HG03135 (cell line): ENCODE data around the gene ARHGEF40.
"Not testable (repeated sequence)": the region's sequence is repeated elsewhere in the genome, so short reads cannot be mapped to it uniquely, and the experiment has no call there.

Source experiments
- ATAC-seq: cut with Tn5 transposase; IDR thresholded peaks from one replicate; pipeline ENCODE4 v1.9.1; 2021; ENCODE audit warnings: mild to moderate bottlenecking, moderate library complexity; ENCODE audit not compliant: unreplicated experiment

ARHGEF40 gene

DNA sequence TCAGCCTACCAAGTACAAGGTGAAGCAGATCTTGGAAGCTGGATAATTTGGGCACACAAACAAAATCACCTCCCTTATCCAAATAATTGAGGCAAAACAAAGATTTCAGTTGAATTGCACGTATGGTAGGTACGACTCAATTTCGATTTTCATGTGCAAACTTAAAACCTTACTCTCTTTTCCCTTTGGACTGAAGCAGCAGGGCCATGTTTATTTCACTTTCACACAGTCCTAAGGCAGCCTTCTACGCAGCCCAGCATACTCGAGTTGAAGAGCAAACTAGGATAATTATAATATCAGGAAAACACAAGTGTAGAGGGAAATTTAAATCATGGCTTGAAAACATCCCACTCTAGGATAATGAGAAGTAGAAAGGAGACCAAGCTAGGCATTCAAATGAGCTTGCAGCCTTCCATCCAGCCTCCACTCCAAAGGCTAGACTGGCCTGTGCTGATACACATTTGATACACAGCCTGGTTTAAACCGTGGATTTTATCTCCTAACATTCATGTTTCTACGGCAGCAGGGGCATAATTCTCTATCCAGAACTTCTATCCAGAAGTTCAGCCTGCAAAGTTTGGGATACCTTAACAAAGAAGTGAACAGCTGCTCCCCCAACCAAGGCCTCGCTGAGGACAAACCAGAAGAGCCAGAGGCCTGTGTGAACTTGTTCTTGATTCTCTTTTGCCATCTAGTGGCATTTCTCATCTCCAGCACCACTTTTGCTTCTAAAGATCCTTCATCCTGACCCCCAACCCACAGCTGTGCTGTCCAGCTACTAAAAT, 30.3 kb upstream of the ARHGEF40 start:
- ATAC-seq: no peak

- ATAC-seq: no peak
These were observed 29.7 kb upstream of the ARHGEF40 start for GRCh38 chr14:21040370-21040925.

- ATAC-seq: not testable (repeated sequence)
These were observed 29.2 kb upstream of the ARHGEF40 start for GRCh38 chr14:21040941-21041340.

DNA sequence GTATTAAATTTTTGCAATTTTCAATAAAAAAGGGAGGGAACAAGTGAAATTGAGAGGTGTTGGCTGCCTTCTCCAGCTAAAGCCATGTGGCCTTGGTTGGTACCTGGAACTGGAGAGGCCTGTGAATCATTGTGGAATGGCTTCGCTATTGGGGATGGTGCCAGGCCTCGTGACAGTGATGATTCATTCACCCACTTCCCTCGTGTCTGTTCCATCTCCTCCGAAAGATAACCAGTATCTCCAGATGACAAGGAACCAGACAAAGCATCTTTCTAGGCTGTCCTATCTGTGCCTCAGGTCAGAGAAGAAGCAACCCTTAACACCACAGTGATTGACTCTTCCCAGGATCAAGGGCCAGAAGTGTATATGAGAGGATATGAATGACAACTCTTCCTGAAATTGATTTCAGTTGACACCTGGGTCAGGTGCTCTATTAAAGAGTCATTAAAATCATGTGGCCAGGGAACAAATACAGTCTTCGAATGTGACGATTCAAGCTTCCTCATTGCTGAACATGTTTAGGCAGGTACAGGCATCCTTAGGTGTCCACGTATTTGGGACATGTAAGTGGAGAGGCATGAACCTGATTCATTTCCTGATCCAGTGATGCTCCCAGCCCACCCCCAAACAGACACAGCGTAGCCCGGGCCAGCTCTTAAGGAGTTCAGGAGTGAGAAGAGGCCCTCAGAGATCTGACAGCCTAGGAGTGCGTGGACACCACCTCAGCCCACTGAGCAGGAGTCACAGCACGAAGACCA, 28.2 kb upstream of the ARHGEF40 start, which contains the start of gene RNASE7:
Gene RNASE7, plus strand, starts transcription at position 687 of the 758 bp plus-strand sequence. CDS start 631 bp downstream, outside the sequence.
- no peak for ATAC-seq

DNA sequence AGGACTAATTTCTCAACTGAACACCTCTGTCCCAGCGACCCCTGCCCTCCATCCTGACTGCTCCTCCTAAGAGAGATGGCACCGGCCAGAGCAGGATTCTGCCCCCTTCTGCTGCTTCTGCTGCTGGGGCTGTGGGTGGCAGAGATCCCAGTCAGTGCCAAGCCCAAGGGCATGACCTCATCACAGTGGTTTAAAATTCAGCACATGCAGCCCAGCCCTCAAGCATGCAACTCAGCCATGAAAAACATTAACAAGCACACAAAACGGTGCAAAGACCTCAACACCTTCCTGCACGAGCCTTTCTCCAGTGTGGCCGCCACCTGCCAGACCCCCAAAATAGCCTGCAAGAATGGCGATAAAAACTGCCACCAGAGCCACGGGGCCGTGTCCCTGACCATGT, 27.2 kb upstream of the ARHGEF40 start:
- ATAC-seq: no peak

DNA sequence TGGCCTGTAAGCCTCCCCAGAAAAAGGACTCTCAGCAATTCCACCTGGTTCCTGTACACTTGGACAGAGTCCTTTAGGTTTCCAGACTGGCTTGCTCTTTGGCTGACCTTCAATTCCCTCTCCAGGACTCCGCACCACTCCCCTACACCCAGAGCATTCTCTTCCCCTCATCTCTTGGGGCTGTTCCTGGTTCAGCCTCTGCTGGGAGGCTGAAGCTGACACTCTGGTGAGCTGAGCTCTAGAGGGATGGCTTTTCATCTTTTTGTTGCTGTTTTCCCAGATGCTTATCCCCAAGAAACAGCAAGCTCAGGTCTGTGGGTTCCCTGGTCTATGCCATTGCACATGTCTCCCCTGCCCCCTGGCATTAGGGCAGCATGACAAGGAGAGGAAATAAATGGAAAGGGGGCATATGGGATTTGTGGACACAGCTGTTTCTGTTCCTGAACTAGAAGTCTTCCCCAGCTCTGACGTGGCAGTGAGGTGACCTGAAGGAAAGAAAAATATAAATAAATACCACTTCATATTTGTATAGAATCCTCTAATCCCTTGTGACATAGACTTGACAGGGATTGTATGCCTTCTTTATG, 26.6 kb upstream of the ARHGEF40 start:
- no peak for ATAC-seq

GRCh38 chr14:21043974-21044618, 26.0 kb upstream of the ARHGEF40 start:
- ATAC-seq: no peak

- ATAC-seq: no peak
These were observed 22.7 kb upstream of the ARHGEF40 start for GRCh38 chr14:21047378-21047781.

DNA sequence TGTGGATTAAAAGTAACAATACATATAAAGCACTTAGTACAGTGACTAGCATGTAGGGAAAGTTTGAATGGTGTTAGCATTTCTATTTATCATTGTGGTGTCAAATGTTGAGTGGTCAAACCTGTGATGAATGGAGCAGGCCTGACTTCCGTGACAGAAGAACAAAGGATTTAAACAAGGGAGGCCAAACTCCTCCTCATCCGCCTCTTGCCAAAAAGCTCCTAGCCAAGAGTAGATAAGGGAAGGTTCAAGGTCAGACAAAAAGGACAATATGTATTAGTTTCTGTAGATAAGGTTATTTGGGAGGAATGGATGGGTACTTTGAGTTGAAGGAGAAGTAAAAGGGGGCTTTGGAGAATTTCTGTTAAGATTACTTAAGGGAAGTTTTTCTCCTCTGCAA, 21.5 kb upstream of the ARHGEF40 start:
- no peak for ATAC-seq

GRCh38 chr14:21049271-21049673, 20.8 kb upstream of the ARHGEF40 start:
- ATAC-seq: no peak

GRCh38 chr14:21050597-21050996, 19.5 kb upstream of the ARHGEF40 start:
- ATAC-seq: no peak

DNA sequence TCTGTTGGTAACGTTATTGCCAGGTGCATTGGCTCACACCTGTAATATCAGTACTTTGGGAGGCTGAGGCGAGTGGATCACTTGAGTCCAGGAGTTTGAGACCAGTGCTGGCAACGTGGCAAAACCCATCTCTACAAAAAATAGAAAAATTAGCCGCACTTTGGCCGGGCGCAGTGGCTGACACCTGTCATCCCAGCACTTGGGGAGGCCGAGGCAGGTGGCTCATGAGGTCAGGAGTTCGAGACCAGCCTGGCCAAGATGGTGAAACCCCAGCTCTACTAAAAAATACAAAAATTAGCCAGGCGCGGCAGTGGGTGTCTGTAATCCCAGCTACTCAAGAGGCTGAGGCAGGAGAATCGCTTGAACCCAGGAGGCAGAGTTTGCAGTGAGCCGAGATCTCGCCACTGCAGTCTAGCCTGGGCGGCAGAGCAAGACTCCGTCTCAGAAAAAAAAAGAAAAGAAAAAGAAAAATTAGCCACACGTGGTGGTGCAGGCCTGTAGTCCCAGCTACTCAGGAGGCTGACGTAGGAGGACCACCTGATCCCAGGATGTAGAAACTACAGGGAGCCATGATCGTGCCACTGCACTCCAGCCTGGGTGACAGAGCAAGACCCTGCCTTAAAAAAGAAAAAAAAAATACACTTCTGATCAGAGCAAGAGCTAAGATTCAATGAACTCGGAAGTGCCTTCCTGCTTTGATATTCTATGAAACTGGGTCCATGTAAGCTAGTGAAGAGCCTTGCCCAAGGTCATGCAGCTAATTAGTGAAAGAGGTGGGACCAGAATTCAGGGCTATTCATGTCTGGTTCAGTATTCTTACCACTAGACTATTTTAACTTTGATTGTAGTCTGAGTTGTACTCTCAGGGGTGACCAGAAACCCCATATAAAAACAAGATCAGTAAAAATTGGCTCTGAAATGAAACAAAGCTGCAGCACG, 16.7 kb upstream of the ARHGEF40 start:
- no peak for ATAC-seq

DNA sequence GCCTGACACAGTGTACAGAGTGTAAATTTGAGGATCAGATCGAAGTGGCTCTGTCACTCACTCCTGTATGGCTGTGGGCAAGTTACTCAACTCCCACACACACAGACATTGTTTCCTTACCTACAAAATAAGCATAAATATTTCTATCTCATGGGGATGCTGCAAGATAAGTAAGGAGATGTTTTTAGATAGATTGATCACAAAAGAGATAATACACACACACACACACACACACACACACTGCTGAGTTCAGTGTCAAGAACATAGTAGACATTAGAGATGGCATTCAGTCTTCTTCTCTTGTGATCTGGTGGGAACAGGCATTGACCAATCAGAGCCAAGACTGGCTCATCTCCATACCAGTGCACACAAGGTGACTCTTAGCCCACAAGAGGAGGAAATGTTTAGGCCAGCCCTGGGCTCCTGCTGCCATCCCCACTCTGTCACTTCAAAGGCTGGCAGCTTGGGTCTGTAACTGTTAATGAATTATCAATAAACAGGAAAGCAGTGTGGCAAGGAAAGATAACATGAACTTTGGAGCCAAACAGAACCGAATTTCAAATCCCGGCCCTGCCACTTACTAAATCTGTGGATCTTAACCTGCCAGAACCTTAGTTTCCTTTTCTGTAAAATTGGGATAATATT, 15.9 kb upstream of the ARHGEF40 start:
- ATAC-seq: no peak

- no peak for ATAC-seq
These were observed 15.3 kb upstream of the ARHGEF40 start for GRCh38 chr14:21054768-21055145.

- ATAC-seq: no peak
These were observed 14.5 kb upstream of the ARHGEF40 start for GRCh38 chr14:21055432-21056117.

DNA sequence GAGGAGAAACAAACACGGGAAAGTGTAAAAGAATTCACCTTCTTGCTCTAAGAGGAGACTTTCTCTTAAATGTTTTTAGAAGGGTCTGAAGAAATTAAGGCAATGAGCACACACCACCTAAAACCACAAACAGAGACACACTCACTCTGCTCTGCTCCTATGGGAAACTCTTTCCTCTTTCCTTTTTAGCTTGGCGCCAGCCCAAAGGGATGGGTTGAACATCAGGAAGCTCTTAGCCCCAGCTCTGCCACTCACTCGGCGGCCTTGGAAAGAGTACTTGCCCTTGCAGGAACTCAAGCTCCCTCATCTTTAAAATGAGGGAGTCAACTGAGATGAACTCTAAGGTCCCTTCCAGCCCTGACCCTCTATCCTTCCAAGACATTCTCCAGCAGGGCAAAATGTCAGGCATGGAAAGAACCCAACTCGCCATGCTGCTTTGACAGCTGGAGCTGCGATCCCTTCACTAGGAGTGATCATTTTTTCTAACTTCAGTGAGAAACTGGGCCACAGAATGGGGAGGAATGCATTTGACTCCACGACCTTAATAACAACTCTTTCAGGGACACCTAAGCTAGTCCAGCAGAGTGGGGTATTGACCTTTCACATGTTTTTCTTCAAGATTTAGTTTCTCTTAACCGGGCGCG, 13.5 kb upstream of the ARHGEF40 start:
- no peak for ATAC-seq

DNA sequence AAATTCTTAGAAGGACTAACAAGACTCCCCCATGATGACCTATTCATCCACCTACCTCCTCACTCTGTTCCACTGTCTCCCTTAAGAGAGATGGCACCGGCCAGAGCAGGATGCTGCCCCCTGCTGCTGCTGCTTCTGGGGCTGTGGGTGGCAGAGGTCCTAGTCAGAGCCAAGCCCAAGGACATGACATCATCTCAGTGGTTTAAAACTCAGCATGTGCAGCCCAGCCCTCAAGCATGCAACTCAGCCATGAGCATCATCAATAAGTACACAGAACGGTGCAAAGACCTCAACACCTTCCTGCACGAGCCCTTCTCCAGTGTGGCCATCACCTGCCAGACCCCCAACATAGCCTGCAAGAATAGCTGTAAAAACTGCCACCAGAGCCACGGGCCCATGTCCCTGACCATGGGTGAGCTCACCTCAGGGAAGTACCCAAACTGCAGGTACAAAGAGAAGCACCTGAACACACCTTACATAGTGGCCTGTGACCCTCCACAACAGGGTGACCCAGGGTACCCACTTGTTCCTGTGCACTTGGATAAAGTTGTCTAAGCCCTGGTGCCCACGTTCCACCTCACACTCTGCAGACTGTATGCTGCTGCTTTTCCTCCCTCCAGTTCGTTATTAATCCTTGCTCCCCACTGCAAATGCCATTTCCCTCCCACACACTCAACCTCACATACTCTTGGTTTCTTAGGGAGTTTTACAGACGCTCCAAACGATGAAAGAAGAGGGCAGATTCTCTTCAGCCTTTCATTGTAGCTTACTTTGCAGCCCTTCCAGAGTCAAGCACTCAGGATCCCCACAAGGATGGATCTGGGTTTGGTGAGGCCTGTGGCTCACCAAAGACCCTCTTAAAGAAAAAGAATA, 12.1 kb upstream of the ARHGEF40 start, which contains the start of gene RNASE8:
Gene RNASE8, plus strand, starts transcription at position 20 of the 873 bp plus-strand sequence. Its CDS starts 71 bp downstream, at position 91.
- ATAC-seq: no peak
